SK-N-SH treated with all-trans-retinoic acid at 6 μM for 48 hours (cell line): ENCODE data around the gene C10orf88.

Source experiments
- RARB ChIP-seq: fragments of 250-450 bp; sonication (Bioruptor Pico); IDR thresholded peaks from 2 replicates; pipeline ENCODE4 v1.8.0; 2021; ENCODE audit warnings: mild to moderate bottlenecking, moderate library complexity
- TCF4 ChIP-seq: fragments of 250-450 bp; sonication (Bioruptor Pico); IDR thresholded peaks from 2 replicates; pipeline ENCODE4 v1.8.0; 2021; ENCODE audit warnings: mild to moderate bottlenecking, moderate library complexity, borderline replicate concordance
- ZC3H10 ChIP-seq: fragments of 250-450 bp; sonication (Bioruptor Pico); IDR thresholded peaks from 2 replicates; pipeline ENCODE4 v1.5.1; 2021; ENCODE audit warnings: mild to moderate bottlenecking, moderate library complexity
- ZFP30 ChIP-seq: fragments of 450-650 bp; formaldehyde crosslinking; IDR thresholded peaks from 2 replicates; pipeline ENCODE4 v1.5.0; 2022; ENCODE audit warnings: mild to moderate bottlenecking, moderate library complexity
- ZNF70 ChIP-seq: fragments of 450-650 bp; formaldehyde crosslinking; IDR thresholded peaks from 2 replicates; pipeline ENCODE4 v1.5.0; 2020; ENCODE audit warnings: mild to moderate bottlenecking, moderate library complexity
- ZNF8 ChIP-seq: fragments of 450-650 bp; formaldehyde crosslinking; IDR thresholded peaks from 2 replicates; pipeline ENCODE4 v1.5.0; 2020; ENCODE audit warnings: mild to moderate bottlenecking, moderate library complexity
- TF ChIP-seq, protein P1 (sequence below): fragments of 250-450 bp; sonication (Bioruptor Pico); IDR thresholded peaks from 2 replicates; pipeline ENCODE4 v1.5.1; 2021; ENCODE audit warnings: mild to moderate bottlenecking, moderate library complexity

DNA sequence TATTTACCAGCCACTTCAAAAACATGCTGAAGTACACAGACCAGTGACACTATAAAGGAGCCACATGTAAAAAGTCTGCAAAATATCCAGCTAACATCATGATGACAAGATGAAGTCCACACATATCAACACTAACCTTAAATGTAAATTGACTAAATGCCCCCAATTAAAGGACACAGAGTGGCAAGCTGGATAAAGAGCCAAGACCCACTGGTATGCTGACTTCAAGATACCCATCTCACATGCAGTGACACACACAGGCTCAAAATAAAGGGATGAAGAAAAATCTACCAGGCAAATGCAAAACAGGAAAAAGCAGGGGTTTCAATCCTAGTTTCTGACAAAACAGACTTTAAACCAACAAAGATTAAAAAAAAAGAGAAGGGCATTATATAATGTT lies 12.9 kb upstream of the C10orf88 start:
- TF ChIP-seq, protein P1, sequence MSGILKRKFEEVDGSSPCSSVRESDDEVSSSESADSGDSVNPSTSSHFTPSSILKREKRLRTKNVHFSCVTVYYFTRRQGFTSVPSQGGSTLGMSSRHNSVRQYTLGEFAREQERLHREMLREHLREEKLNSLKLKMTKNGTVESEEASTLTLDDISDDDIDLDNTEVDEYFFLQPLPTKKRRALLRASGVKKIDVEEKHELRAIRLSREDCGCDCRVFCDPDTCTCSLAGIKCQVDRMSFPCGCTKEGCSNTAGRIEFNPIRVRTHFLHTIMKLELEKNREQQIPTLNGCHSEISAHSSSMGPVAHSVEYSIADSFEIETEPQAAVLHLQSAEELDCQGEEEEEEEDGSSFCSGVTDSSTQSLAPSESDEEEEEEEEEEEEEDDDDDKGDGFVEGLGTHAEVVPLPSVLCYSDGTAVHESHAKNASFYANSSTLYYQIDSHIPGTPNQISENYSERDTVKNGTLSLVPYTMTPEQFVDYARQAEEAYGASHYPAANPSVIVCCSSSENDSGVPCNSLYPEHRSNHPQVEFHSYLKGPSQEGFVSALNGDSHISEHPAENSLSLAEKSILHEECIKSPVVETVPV, result no peak
- TF ChIP-seq RARB (CRISPR knock-in tag) (no peak), ZC3H10 (no peak), TCF4 (CRISPR knock-in tag) (no peak), ZFP30 (no peak), ZNF8 (CRISPR knock-in tag) (no peak), ZNF70 (CRISPR knock-in tag) (no peak)
